ENCODE results near the gene AP1S1. TPM values are rescaled to one million over a fixed set of nuclear protein-coding genes. Genes with fewer than 3 reads are reported as not detected.
A peak's percentile ranks its signal among the peaks of the same experiment; 100 is the strongest.

Gene AP1S1
- total and polyA plus RNA-seq, 8 donors: 2.7 to 71.2 (median 34.7) TPM; not detected in 1

DNA sequence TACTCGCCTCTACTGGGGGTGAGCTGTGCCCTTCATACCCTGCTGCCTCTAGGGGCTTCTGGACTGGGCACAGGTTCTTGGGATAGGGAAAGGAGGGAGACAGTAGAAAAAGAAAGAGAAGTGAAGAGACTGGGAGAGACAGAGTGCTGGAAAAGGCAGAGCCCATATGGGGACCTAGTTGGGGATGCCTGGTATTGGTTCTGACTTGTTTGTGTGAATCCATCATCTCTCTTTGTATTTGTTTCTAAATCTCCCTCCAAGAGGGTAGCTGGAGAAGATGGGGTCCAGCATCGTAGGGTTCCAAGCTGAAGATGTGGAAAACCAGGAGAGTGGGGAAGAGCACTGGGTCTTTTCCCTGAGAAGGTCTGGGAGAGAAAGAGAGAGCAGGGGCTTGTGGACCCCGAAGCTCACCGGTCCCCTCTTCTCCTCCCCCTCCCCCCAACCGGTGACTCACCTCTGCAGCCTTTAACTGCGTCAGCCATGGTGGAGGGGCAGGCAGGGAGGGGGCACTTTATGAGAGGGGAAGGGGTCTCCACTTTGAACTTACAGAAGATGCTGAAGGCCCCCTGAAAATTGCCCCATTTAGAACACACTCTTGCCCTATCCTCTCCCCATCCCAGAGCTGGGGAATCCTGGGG, 14.3 kb downstream of the AP1S1 start:
- intact Hi-C loops (cut with DNase I; ENCODE audit: low total_unique reads): no loop called here
- no peak for DNase-seq
- H3K4me1 ChIP-seq: peaks cover 40 to 75% (median 64%) of the 10 kb centered on the region in 4 donors

GRCh38 chr7:101169110-101169837, 15.0 kb downstream of the AP1S1 start:
- no peak overlapping the region for H3K4me3 ChIP-seq
- no peaks in the 10 kb centered on the region for H3K9me3 ChIP-seq
- H3K27me3 ChIP-seq: peaks cover 49 to 100% (median 100%) of the 10 kb centered on the region in 3 donors
- intact Hi-C loops (cut with DNase I; ENCODE audit: low total_unique reads): no loop called here
- peaks cover 39 to 75% (median 64%) of the 10 kb centered on the region in 4 donors for H3K4me1 ChIP-seq
- H3K36me3 ChIP-seq: no peaks in the 10 kb centered on the region
- 0 to 4% (median 2%) methylated on average over 18 of the region's 18 CpGs for WGBS, 5 donors
- no peak overlapping the region for H3K27ac ChIP-seq
- DNase-seq: no peak
- no peak for TF ChIP-seq POLR2AphosphoS5 (IDR thresholded peaks at IDR 0.05)
- TF ChIP-seq POLR2A (IDR thresholded peaks at IDR 0.05): no peak
- TF ChIP-seq CTCF (IDR thresholded peaks at IDR 0.05): no peak
- TF ChIP-seq EP300 (IDR thresholded peaks at IDR 0.05): no peak

More for the DNA sequence above, 14.3 kb downstream of the AP1S1 start:
- Histone ChIP-seq H3K27me3 (peaks cover 53 to 100% (median 100%) of the 10 kb centered on the region in 3 donors), H3K27ac (no peak overlapping the region), H3K36me3 (no peaks in the 10 kb centered on the region), H3K4me3 (no peak overlapping the region), H3K9me3 (no peaks in the 10 kb centered on the region)
- WGBS, 5 donors: 3 to 7% (median 4%) methylated on average over 5 to 6 of the region's 6 CpGs
- TF ChIP-seq EP300 (IDR thresholded peaks at IDR 0.05) (no peak), CTCF (IDR thresholded peaks at IDR 0.05) (no peak), POLR2AphosphoS5 (IDR thresholded peaks at IDR 0.05) (no peak), POLR2A (IDR thresholded peaks at IDR 0.05) (no peak)

- Histone ChIP-seq H3K4me1 (peaks cover 34 to 71% (median 61%) of the 10 kb centered on the region in 4 donors), H3K27ac (no peak overlapping the region), H3K36me3 (no peaks in the 10 kb centered on the region), H3K27me3 (peaks cover 49 to 100% (median 100%) of the 10 kb centered on the region in 3 donors), H3K9me3 (no peaks in the 10 kb centered on the region), H3K4me3 (no peak overlapping the region)
- TF ChIP-seq POLR2A (IDR thresholded peaks at IDR 0.05) (no peak), POLR2AphosphoS5 (IDR thresholded peaks at IDR 0.05) (peak in 1 of 3 donors; percentile 12), CTCF (IDR thresholded peaks at IDR 0.05) (peak in 5 of 7 experiments; percentile 68 to 88 (median 84))
- intact Hi-C loops (cut with DNase I; ENCODE audit: low total_unique reads): no loop called here
- WGBS, 5 donors: 1 to 3% (median 2%) methylated on average over 28 to 33 of the region's 33 CpGs
- peak; percentile 75 to 88 for DNase-seq
Observed at GRCh38 chr7:101169838-101170551, 15.7 kb downstream of the AP1S1 start.
